WTC11 (cell line): ENCODE measurements around the gene TM9SF1. TPM values are rescaled to one million over a fixed set of nuclear protein-coding genes. Genes with fewer than 3 reads are reported as not detected.

ENCODE experiments used
- ATAC-seq: fragments of 200-7000 bp; cut with Tn5 transposase; 2 replicates; pipeline ENCODE4 v1.10.0; 2021; ENCODE audit warnings: mild to moderate bottlenecking, moderate library complexity
- CTCF ChIA-PET: fragments of 300-600 bp; sonication (Branson Sonifier 250); formaldehyde crosslinking; loops from one replicate; lab custom pipeline; 2021; ENCODE audit warnings: antibody characterized with exemption; lab: Charles Lee
- POLR2A ChIA-PET: fragments of 350-600 bp; sonication (Branson Sonifier 250); formaldehyde crosslinking; loops from one replicate; lab custom pipeline; 2021; ENCODE audit warnings: antibody characterized with exemption; lab: Charles Lee
- DNase-seq: peaks from one replicate; pipeline ENCODE4 v3.0.0; 2021; ENCODE audit warnings: low spot score
- H3K27ac Mint-ChIP-seq: 2 replicates; pipeline ENCODE4 v1.8.0; 2021; ENCODE audit warnings: mixed read lengths
- H3K27me3 Mint-ChIP-seq: 2 replicates; pipeline ENCODE4 v1.8.0; 2021; ENCODE audit warnings: low read depth, mild to moderate bottlenecking, moderate library complexity, mixed read lengths
- H3K36me3 Mint-ChIP-seq: 2 replicates; pipeline ENCODE4 v1.8.0; 2021; ENCODE audit warnings: mixed read lengths
- H3K4me1 Mint-ChIP-seq: 2 replicates; pipeline ENCODE4 v1.8.0; 2022; ENCODE audit warnings: mixed read lengths
- H3K4me3 Mint-ChIP-seq: 2 replicates; pipeline ENCODE4 v1.8.0; 2021; ENCODE audit warnings: mild to moderate bottlenecking, moderate library complexity, mixed read lengths
- H3K9me3 Mint-ChIP-seq: 2 replicates; pipeline ENCODE4 v1.8.0; 2021; ENCODE audit warnings: mixed read lengths
- ATF1 ChIP-seq: sonication (generic); formaldehyde crosslinking; IDR thresholded peaks from 2 replicates; pipeline ENCODE4 v1.8.1; 2023; ENCODE audit warnings: mild to moderate bottlenecking, moderate library complexity, missing genetic modification reagents
- ATF3 ChIP-seq: sonication (generic); formaldehyde crosslinking; conservative IDR thresholded peaks from 2 replicates; pipeline ENCODE4 v1.8.1; 2022; ENCODE audit warnings: mild to moderate bottlenecking, missing genetic modification reagents
- ATF6 ChIP-seq: sonication (generic); formaldehyde crosslinking; IDR thresholded peaks from 2 replicates; pipeline ENCODE4 v1.8.1; 2023; ENCODE audit warnings: mild to moderate bottlenecking, missing genetic modification reagents
- CBFB ChIP-seq: sonication (generic); formaldehyde crosslinking; IDR thresholded peaks from 2 replicates; pipeline ENCODE4 v1.8.1; 2022; ENCODE audit warnings: mild to moderate bottlenecking, low read depth, missing genetic modification reagents
- CDX4 ChIP-seq: fragments of 250-450 bp; sonication (Bioruptor Pico); IDR thresholded peaks from 2 replicates; pipeline ENCODE4 v1.9.0; 2021; ENCODE audit warnings: moderate library complexity, mild to moderate bottlenecking, inconsistent platforms, borderline replicate concordance
- CTCF ChIP-seq: fragments of 200-600 bp; IDR thresholded peaks from 2 replicates; pipeline ENCODE4 v1.8.0; 2022; ENCODE audit warnings: antibody characterized with exemption
- E2F5 ChIP-seq: sonication (generic); formaldehyde crosslinking; IDR thresholded peaks from 2 replicates; pipeline ENCODE4 v1.8.1; 2022; ENCODE audit warnings: mild to moderate bottlenecking, moderate library complexity, missing genetic modification reagents
- FOXK1 ChIP-seq: sonication (generic); formaldehyde crosslinking; IDR thresholded peaks from 2 replicates; pipeline ENCODE4 v1.8.0; 2022; ENCODE audit warnings: mild to moderate bottlenecking, moderate library complexity, missing genetic modification reagents
- GRHL2 ChIP-seq: fragments of 250-450 bp; sonication (Bioruptor Pico); IDR thresholded peaks from 2 replicates; pipeline ENCODE4 v1.8.0; 2022; ENCODE audit warnings: mild to moderate bottlenecking, moderate library complexity; ENCODE audit not compliant: insufficient replicate concordance, severe bottlenecking
- KAT7 ChIP-seq: sonication (generic); formaldehyde crosslinking; IDR thresholded peaks from 2 replicates; pipeline ENCODE4 v1.8.1; 2023; ENCODE audit warnings: missing genetic modification reagents, mild to moderate bottlenecking, borderline replicate concordance
- MAX ChIP-seq: sonication (generic); formaldehyde crosslinking; IDR thresholded peaks from 2 replicates; pipeline ENCODE4 v1.8.0; 2022; ENCODE audit warnings: mild to moderate bottlenecking, missing genetic modification reagents
- OVOL2 ChIP-seq: fragments of 250-450 bp; sonication (Bioruptor Pico); IDR thresholded peaks from 2 replicates; pipeline ENCODE4 v1.9.0; 2021; ENCODE audit warnings: mild to moderate bottlenecking, borderline replicate concordance
- PRRX2 ChIP-seq: fragments of 250-450 bp; sonication (Bioruptor Pico); IDR thresholded peaks from 2 replicates; pipeline ENCODE4 v1.8.0; 2021; ENCODE audit warnings: mild to moderate bottlenecking
- TCF7 ChIP-seq: sonication (generic); formaldehyde crosslinking; IDR thresholded peaks from 2 replicates; pipeline ENCODE4 v1.8.0; 2022; ENCODE audit warnings: mild to moderate bottlenecking, low read depth, missing genetic modification reagents, moderate library complexity
- ZMAT4 ChIP-seq: fragments of 250-450 bp; sonication (Bioruptor Pico); IDR thresholded peaks from 2 replicates; pipeline ENCODE4 v1.9.0; 2021; ENCODE audit warnings: mild to moderate bottlenecking
- ZNF263 ChIP-seq: sonication (generic); formaldehyde crosslinking; IDR thresholded peaks from 2 replicates; pipeline ENCODE4 v1.8.1; 2022; ENCODE audit warnings: low read depth, mild to moderate bottlenecking, moderate library complexity, missing genetic modification reagents
- ZNF423 ChIP-seq: fragments of 250-450 bp; sonication (Bioruptor Pico); IDR thresholded peaks from 2 replicates; pipeline ENCODE4 v2.1.2; 2022; ENCODE audit warnings: mild to moderate bottlenecking, moderate library complexity
- ZNF425 ChIP-seq: fragments of 250-450 bp; sonication (Bioruptor Pico); conservative IDR thresholded peaks from 2 replicates; pipeline ENCODE4 v1.9.0; 2021; ENCODE audit warnings: mild to moderate bottlenecking
- ZSCAN18 ChIP-seq: fragments of 250-450 bp; sonication (Bioruptor Pico); IDR thresholded peaks from 2 replicates; pipeline ENCODE4 v2.1.2; 2022; ENCODE audit warnings: mild to moderate bottlenecking, moderate library complexity
- total RNA-seq: library from RNA; stranded (reverse); gene quantifications from 3 replicates; pipeline ENCODE4 v1.2.3, GENCODE V29; 2021

Gene TM9SF1
- total RNA-seq, 1 experiment from 2014 or later = 27.9 TPM

GRCh38 chr14:24189059-24189375, 6.2 kb downstream of the TM9SF1 start:
- POLR2A ChIA-PET = interaction anchor here (0.9 to 1.7 kb wide), 6 partner anchors 20 to 74 kb away, joined by 4 to 11 read pairs (median 7); partner anchors contain the start of genes CHMP4A, DCAF11, IRF9 and MDP1
- Mint-ChIP-seq H3K4me1 (peaks cover 16% of the 10 kb centered on the region), H3K9me3 (no peaks in the 10 kb centered on the region), H3K27me3 (no peaks in the 10 kb centered on the region), H3K27ac (no peak overlapping the region; the same call in 1 of the 2 replicates), H3K36me3 (peaks cover 31% of the 10 kb centered on the region), H3K4me3 (peak overlapping the region; percentile 89)
- DNase-seq (no peak), ATAC-seq (no peak)
- TF ChIP-seq TCF7 (CRISPR knock-in tag) (no peak), CBFB (CRISPR knock-in tag) (no peak), GRHL2 (CRISPR knock-in tag) (no peak), PRRX2 (CRISPR knock-in tag) (no peak), KAT7 (CRISPR knock-in tag) (no peak), MAX (no peak), CTCF (no peak), FOXK1 (CRISPR knock-in tag) (no peak), OVOL2 (CRISPR knock-in tag) (no peak), ZSCAN18 (CRISPR knock-in tag) (no peak), E2F5 (CRISPR knock-in tag) (no peak), ATF3 (CRISPR knock-in tag) (no peak), ZMAT4 (no peak), CDX4 (no peak), ZNF263 (no peak), ATF1 (CRISPR knock-in tag) (no peak), ZNF425 (CRISPR knock-in tag) (no peak), ATF6 (no peak), ZNF423 (CRISPR knock-in tag) (no peak)
- CTCF ChIA-PET = interaction anchor here (0.9 to 3.3 kb wide), 9 partner anchors 17 to 243 kb away, joined by 3 to 24 read pairs (median 4); partner anchors contain the start of genes CHMP4A, DCAF11, IRF9 and NRL
